HepG2 (cell line): ENCODE results near the gene SULT1C4. TPM values are rescaled to one million over a fixed set of nuclear protein-coding genes. Genes with fewer than 3 reads are reported as not detected.

Experiments used
- ETV5 ChIP-seq: IDR thresholded peaks from 2 replicates; pipeline ENCODE4 v1.6.1; 2018; ENCODE audit warnings: missing biosample characterization, missing genetic modification reagents, inconsistent platforms, borderline replicate concordance
- GABPB1 ChIP-seq: IDR thresholded peaks from 2 replicates; pipeline ENCODE4 v1.6.1; 2016; ENCODE audit warnings: mild to moderate bottlenecking, missing genetic modification reagents, moderate library complexity, missing compliant biosample characterization
- HHEX ChIP-seq: IDR thresholded peaks from 2 replicates; pipeline ENCODE4 v1.6.1; 2016; ENCODE audit warnings: control low read depth
- HIC2 ChIP-seq: sonication (generic); formaldehyde crosslinking; IDR thresholded peaks from 2 replicates; pipeline ENCODE4 v1.9.0; 2022; ENCODE audit warnings: low read depth, missing genetic modification reagents
- HNRNPH1 ChIP-seq: fragments of 200-400 bp; formaldehyde crosslinking; optimal IDR thresholded peaks from 2 replicates; pipeline ENCODE3; 2017; ENCODE audit warnings: mild to moderate bottlenecking, low read depth, low read length
- IRF2 ChIP-seq: IDR thresholded peaks from 2 replicates; pipeline ENCODE4 v1.6.1; 2018; ENCODE audit warnings: missing genetic modification reagents, missing compliant biosample characterization
- KDM6A ChIP-seq: IDR thresholded peaks from 2 replicates; pipeline ENCODE4 v1.6.1; 2016; ENCODE audit warnings: low read depth
- MLXIP ChIP-seq: sonication (generic); formaldehyde crosslinking; IDR thresholded peaks from 2 replicates; pipeline ENCODE4 v1.9.0; 2021; ENCODE audit warnings: missing genetic modification reagents, borderline replicate concordance
- RNF219 ChIP-seq: sonication (generic); formaldehyde crosslinking; IDR thresholded peaks from 2 replicates; pipeline ENCODE4 v1.5.0; 2020; ENCODE audit warnings: mild to moderate bottlenecking, missing genetic modification reagents
- TEAD2 ChIP-seq: sonication (generic); formaldehyde crosslinking; IDR thresholded peaks from 2 replicates; pipeline ENCODE4 v1.9.0; 2021; ENCODE audit warnings: missing genetic modification reagents
- YEATS2 ChIP-seq: sonication (generic); formaldehyde crosslinking; IDR thresholded peaks from 2 replicates; pipeline ENCODE4 v1.4.0; 2020; ENCODE audit warnings: missing genetic modification reagents, borderline replicate concordance
- ZBTB3 ChIP-seq: sonication (generic); formaldehyde crosslinking; IDR thresholded peaks from 2 replicates; pipeline ENCODE4 v1.4.0; 2020; ENCODE audit warnings: low read depth, mild to moderate bottlenecking, moderate library complexity, missing genetic modification reagents, borderline replicate concordance
- ZFP36L1 ChIP-seq: sonication (generic); formaldehyde crosslinking; IDR thresholded peaks from 2 replicates; pipeline ENCODE4 v1.8.0; 2022; ENCODE audit warnings: mild to moderate bottlenecking, missing genetic modification reagents, moderate library complexity
- ZFP82 ChIP-seq: sonication (generic); formaldehyde crosslinking; IDR thresholded peaks from 2 replicates; pipeline ENCODE4 v1.5.1; 2020; ENCODE audit warnings: mild to moderate bottlenecking, missing genetic modification reagents, borderline replicate concordance
- ZFP90 ChIP-seq: sonication (generic); formaldehyde crosslinking; IDR thresholded peaks from 2 replicates; pipeline ENCODE4 v1.8.0; 2022; ENCODE audit warnings: missing genetic modification reagents, mild to moderate bottlenecking, inconsistent platforms, borderline replicate concordance
- ZNF414 ChIP-seq: sonication (generic); formaldehyde crosslinking; IDR thresholded peaks from 2 replicates; pipeline ENCODE4 v1.5.0; 2020; ENCODE audit warnings: missing genetic modification reagents
- ZNF546 ChIP-seq: sonication (generic); formaldehyde crosslinking; conservative IDR thresholded peaks from 2 replicates; pipeline ENCODE4 v1.8.1; 2023; ENCODE audit warnings: mild to moderate bottlenecking, missing genetic modification reagents
- ZNF563 ChIP-seq: sonication (generic); formaldehyde crosslinking; IDR thresholded peaks from 2 replicates; pipeline ENCODE4 v1.8.0; 2022; ENCODE audit warnings: mild to moderate bottlenecking, moderate library complexity, missing genetic modification reagents
- ZNF577 ChIP-seq: sonication (generic); formaldehyde crosslinking; IDR thresholded peaks from 2 replicates; pipeline ENCODE4 v1.4.0; 2020; ENCODE audit warnings: mild to moderate bottlenecking, low read depth, missing genetic modification reagents, borderline replicate concordance
- ZNF614 ChIP-seq: IDR thresholded peaks from 2 replicates; pipeline ENCODE4 v1.6.1; 2018; ENCODE audit warnings: missing biosample characterization, missing genetic modification reagents, inconsistent platforms, borderline replicate concordance
- ZNF619 ChIP-seq: sonication (generic); formaldehyde crosslinking; IDR thresholded peaks from 2 replicates; pipeline ENCODE4 v1.4.0; 2020; ENCODE audit warnings: mild to moderate bottlenecking, missing genetic modification reagents
- ZNF672 ChIP-seq: sonication (generic); formaldehyde crosslinking; IDR thresholded peaks from 2 replicates; pipeline ENCODE4 v1.8.1; 2022; ENCODE audit warnings: missing genetic modification reagents
- ZNF841 ChIP-seq: sonication (generic); formaldehyde crosslinking; IDR thresholded peaks from 2 replicates; pipeline ENCODE4 v1.8.1; 2023; ENCODE audit warnings: missing genetic modification reagents, borderline replicate concordance
- polyA plus RNA-seq, 8 experiments: library from polyadenylated mRNA; depleted of rRNA in 3 of 8; stranded (reverse) in 7 of 8; unstranded in 1 of 8; fragments of >200 nt; fragmentation: Illumina TruSeq in 4 of 8; extraction: Trizol in 4 of 8; gene quantifications; 2 replicates each; pipeline versions ENCODE4 v1.2.1 to v1.2.3, GENCODE V29; 2011 to 2016; ENCODE audit warnings: low read depth in 4 of 8, missing spikeins in 1 of 8, mixed read lengths in 1 of 8; ENCODE audit not compliant: insufficient read depth in 1 of 8
- total RNA-seq, 5 experiments: library from RNA; depleted of rRNA; stranded (reverse); fragments of >200 nt; fragmentation: Illumina TruSeq; extraction: Trizol; gene quantifications; 2 replicates each; pipeline ENCODE4 v1.2.3, GENCODE V29; 2016; ENCODE audit warnings: low read depth in 1 of 5

The SULT1C4 gene
- total and polyA plus RNA-seq, 2 of the 13 experiments (the other 11 are each of a cell fraction or from before 2014, with no cell fraction given), result 1.3 to 8.6 TPM

DNA sequence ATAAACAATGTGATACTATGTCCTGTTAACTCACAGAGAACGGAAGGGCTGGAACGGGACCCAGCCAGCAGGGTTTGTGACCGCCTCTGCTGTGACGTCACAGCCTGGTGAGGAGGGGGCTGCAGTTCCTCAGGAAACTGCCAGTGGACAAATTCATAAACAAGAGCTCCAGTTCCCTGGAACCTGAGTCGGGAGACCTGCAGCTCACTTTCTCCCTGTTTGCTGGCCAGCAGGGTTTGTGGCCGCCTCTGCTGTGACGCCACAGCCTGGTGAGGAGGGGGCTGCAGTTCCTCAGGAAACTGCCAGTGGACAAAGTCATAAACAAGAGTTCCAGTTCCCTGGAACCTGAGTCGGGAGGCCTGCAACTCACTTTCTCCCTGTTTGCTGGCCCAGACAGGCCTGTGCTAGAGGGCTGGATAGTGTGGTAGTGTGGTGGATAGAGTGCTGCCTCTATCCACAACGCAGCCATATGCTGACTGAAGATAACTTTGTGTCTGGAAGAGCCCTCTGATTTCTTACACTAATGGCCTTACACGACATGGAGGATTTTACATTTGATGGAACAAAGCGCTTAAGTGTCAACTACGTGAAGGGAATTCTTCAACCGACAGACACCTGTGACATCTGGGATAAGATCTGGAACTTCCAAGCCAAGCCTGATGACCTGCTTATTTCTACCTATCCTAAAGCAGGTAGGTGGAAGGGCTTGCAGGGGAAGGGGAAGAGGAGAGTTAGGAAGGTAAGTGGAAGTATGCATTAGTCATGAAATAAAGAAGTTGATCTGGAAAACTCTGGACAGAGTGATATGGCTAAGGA lies at the start of gene SULT1C4 (continued):
- no peak; the same call in 1 of the 2 replicates for TF ChIP-seq ETV5 (CRISPR knock-in tag)
- no peak for TF ChIP-seq ZNF672 (CRISPR knock-in tag)
- no peak for TF ChIP-seq ZNF414 (CRISPR knock-in tag)
- TF ChIP-seq ZFP36L1 (CRISPR knock-in tag), result no peak
- no peak for TF ChIP-seq YEATS2 (CRISPR knock-in tag)
- TF ChIP-seq KDM6A (CRISPR knock-in tag), result no peak
- no peak for TF ChIP-seq ZNF546 (CRISPR knock-in tag)
- TF ChIP-seq ZFP82 (CRISPR knock-in tag), result no peak
- no peak for TF ChIP-seq HIC2 (CRISPR knock-in tag)
- no peak for TF ChIP-seq HHEX
- TF ChIP-seq ZNF619 (CRISPR knock-in tag), result 0 out of 2 replicates have a peak, but pooled peaks have one; percentile 61
- TF ChIP-seq ZFP90 (CRISPR knock-in tag), result no peak
- no peak for TF ChIP-seq ZBTB3 (CRISPR knock-in tag)
- TF ChIP-seq HNRNPH1, result no peak
- no peak for TF ChIP-seq ZNF614
- TF ChIP-seq ZNF841 (CRISPR knock-in tag), result no peak
- no peak for TF ChIP-seq TEAD2 (CRISPR knock-in tag)
- TF ChIP-seq ZNF577 (CRISPR knock-in tag), result no peak
- no peak for TF ChIP-seq IRF2 (CRISPR knock-in tag)
- 0 out of 2 replicates have a peak, but pooled peaks have one; percentile 27 for TF ChIP-seq ZNF563 (CRISPR knock-in tag)
- no peak for TF ChIP-seq MLXIP
- 0 out of 2 replicates have a peak, but pooled peaks have one; percentile 36 for TF ChIP-seq GABPB1 (CRISPR knock-in tag)
- no peak for TF ChIP-seq RNF219
